ENCODE measurements around the gene TRPM5.

GRCh38 chr11:2427721-2428321 lies 16.5 kb downstream of the TRPM5 start:
- TF ChIP-seq CTCF (optimal IDR thresholded peaks at IDR 0.05 in 1 of 3, IDR thresholded peaks at IDR 0.05 in 1 of 3, conservative IDR thresholded peaks at IDR 0.05 in 1 of 3; ENCODE audit: extremely low read depth in 1 of 3, insufficient read depth in 2 of 3, low read length in 3 of 3) = no peak
- no peak for TF ChIP-seq EZH2 (IDR thresholded peaks at IDR 0.05; ENCODE audit: low read length)
